Measurements from ENCODE around the gene TMEM234. TPM values are rescaled to one million over a fixed set of nuclear protein-coding genes. Genes with fewer than 3 reads are reported as not detected.
"Not testable (repeated sequence)": the region's sequence is repeated elsewhere in the genome, so short reads cannot be mapped to it uniquely, and the experiment has no call there.

Gene TMEM234
- total RNA-seq, result 22.3 TPM
- long read RNA-seq, partial matches to known transcripts, result 3 of 13 reads
- long read RNA-seq, other reads (novel, unspliced or antisense), result 9 of 13 reads

DNA sequence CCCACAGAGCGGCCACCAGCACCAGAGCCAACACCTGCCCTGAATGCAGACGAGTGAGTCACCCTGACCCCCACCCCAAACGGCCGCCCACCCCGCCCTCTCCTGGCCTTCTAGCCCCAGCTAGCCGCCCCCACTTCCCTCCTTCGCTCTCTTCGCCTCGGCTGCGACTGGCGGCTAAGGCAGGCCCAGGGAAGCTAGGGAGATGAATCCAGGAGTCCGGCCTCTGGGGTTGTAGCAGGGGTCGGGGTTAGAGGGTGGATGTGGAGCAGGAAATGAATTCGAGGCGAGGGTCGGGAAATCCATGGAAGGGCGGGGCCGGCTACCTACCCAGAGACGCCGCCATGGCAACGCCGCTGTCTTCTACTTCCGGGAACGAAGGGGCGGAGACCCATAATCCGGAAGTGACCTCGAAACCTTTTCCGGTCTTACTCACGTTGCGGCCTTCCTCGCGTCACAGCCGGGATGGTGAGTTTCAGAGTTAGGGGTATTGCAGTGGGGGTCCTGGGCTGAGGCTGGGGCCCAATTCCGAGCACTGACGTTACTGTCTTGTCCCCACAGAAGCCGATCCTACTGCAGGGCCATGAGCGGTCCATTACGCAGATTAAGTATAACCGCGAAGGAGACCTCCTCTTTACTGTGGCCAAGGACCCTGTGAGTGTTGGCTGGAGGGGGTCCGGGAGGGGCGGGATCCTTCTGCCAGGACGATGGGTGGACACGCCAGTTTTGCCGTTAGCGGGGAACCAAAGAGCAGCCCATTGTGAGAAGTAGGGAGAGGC lies at the start of gene TMEM234, which contains the start of gene EIF3I:
TMEM234 (minus strand) TSS at position 374 of the 776 bp plus-strand sequence; CDS start at position 343, 31 bp downstream.
EIF3I (plus strand) TSS at position 428 of the 776 bp plus-strand sequence; CDS start at position 463, 35 bp downstream.
- H3K36me3 ChIP-seq, result peaks cover 37% of the 10 kb centered on the region
- H3K27ac ChIP-seq, result peak within 1 kb of the TSS; percentile 97
- H3K4me1 ChIP-seq, result peaks cover 24% of the 10 kb centered on the region
- intact Hi-C loops (cut with DNase I), result no loop called here
- no peak for TF ChIP-seq CTCF (IDR thresholded peaks at IDR 0.05)
- ATAC-seq (peak; percentile 97), DNase-seq (peak; percentile 95)
- no peaks in the 10 kb centered on the region for H3K9me3 ChIP-seq
- no peaks in the 10 kb centered on the region for H3K27me3 ChIP-seq
- H3K4me3 ChIP-seq, result peak within 1 kb of the TSS; percentile 92

GRCh38 chr1:32269744-32270143 lies 47.6 kb upstream of the TMEM234 start:
- H3K4me1 ChIP-seq, result no peaks in the 10 kb centered on the region
- DNase-seq (no peak), ATAC-seq (no peak)
- no peaks in the 10 kb centered on the region for H3K36me3 ChIP-seq
- peaks cover 7% of the 10 kb centered on the region for H3K27me3 ChIP-seq
- intact Hi-C loops (cut with DNase I), result no loop called here
- no peak for TF ChIP-seq CTCF (IDR thresholded peaks at IDR 0.05)
- H3K4me3 ChIP-seq, result no peak overlapping the region
- H3K27ac ChIP-seq, result no peak overlapping the region
- no peaks in the 10 kb centered on the region for H3K9me3 ChIP-seq

DNA sequence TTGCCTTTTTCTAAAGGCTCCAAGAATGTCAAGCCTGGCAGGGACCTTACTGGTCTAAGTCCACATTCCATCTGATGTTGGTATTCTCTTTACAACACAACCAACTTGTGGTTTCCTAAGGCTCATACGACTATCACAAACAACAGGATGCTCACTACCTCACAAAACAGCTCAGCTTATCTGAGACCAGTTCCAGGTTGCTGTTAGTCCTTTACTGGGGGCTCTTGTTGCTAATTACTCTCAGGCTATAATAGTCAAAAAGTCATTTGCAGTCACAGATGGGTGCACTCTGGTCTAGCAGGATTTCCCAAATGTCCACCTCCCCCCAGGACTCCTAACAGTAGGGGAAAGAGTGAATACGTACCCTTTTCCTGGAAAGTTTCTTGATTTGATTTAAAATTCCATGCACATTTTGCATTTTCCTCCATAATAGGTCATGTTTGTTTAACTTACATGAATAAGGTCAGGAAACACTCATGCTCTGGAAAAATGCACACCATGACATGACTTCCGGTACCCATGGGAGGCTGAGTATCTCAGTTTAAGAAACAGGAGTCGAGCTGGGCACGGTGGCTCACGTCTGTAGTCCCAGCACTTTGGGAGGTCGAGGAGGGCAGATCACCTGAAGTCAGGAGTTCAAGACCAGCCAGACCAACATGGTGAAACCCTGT lies 44.9 kb upstream of the TMEM234 start:
- no peak for TF ChIP-seq CTCF (IDR thresholded peaks at IDR 0.05)
- Histone ChIP-seq H3K9me3 (no peaks in the 10 kb centered on the region), H3K27me3 (no peaks in the 10 kb centered on the region), H3K4me1 (no peaks in the 10 kb centered on the region), H3K27ac (no peak overlapping the region), H3K36me3 (no peaks in the 10 kb centered on the region), H3K4me3 (no peak overlapping the region)
- DNase-seq, result no peak
- ATAC-seq, result no peak
- intact Hi-C loops (cut with DNase I), result no loop called here

DNA sequence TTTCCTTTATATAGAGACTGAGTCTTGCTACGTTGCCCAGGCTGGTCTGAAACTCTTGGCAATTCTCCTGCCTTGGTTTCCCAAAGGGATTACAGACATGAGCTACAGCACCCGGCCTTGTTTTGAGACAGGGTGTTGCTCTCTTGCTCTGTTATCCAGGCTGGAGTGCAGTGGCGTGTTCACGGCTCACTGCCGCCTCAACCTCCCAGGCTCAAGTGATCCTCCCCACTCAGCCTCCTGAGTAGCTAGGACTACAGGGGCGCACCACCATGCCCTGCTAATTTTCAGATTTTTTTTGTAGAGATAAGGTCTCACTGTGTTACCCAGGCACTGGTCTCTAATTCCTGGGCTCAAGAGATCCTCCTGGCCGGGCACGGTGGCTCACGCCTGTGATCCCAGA lies 43.7 kb upstream of the TMEM234 start:
- no peak for DNase-seq
- TF ChIP-seq CTCF (IDR thresholded peaks at IDR 0.05), result no peak
- intact Hi-C loops (cut with DNase I), result no loop called here
- Histone ChIP-seq H3K36me3 (no peaks in the 10 kb centered on the region), H3K4me3 (no peak overlapping the region), H3K27ac (no peak overlapping the region), H3K9me3 (no peaks in the 10 kb centered on the region), H3K27me3 (no peaks in the 10 kb centered on the region), H3K4me1 (no peaks in the 10 kb centered on the region)
- no peak for ATAC-seq

GRCh38 chr1:32263744-32264143 lies 41.6 kb upstream of the TMEM234 start:
- Histone ChIP-seq H3K36me3 (no peaks in the 10 kb centered on the region), H3K4me1 (no peaks in the 10 kb centered on the region), H3K27me3 (no peaks in the 10 kb centered on the region), H3K9me3 (no peaks in the 10 kb centered on the region), H3K4me3 (no peak overlapping the region), H3K27ac (no peak overlapping the region)
- no peak for TF ChIP-seq CTCF (IDR thresholded peaks at IDR 0.05)
- DNase-seq (no peak), ATAC-seq (no peak)
- intact Hi-C loops (cut with DNase I), result no loop called here

- H3K4me3 ChIP-seq; H3K4me1 ChIP-seq; H3K36me3 ChIP-seq; H3K27ac ChIP-seq; H3K9me3 ChIP-seq; intact Hi-C loops (cut with DNase I); DNase-seq; ATAC-seq; H3K27me3 ChIP-seq: not testable (repeated sequence)
Observed at GRCh38 chr1:32263236-32263593, 41.1 kb upstream of the TMEM234 start.

Data from upper lobe of right lung (tissue), 1 donor.